ENCODE measurements around the gene TMEM187. TPM values are rescaled to one million over a fixed set of nuclear protein-coding genes. Genes with fewer than 3 reads are reported as not detected.

TMEM187 gene, protein sequence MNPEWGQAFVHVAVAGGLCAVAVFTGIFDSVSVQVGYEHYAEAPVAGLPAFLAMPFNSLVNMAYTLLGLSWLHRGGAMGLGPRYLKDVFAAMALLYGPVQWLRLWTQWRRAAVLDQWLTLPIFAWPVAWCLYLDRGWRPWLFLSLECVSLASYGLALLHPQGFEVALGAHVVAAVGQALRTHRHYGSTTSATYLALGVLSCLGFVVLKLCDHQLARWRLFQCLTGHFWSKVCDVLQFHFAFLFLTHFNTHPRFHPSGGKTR
- 2.8 and 6.8 TPM in 2 replicates for total RNA-seq (2021)
- Bru-seq, nascent RNA, result percentile 44 among the genes with signal in this experiment
- percentile 49 among the genes with signal in this experiment for BruChase-seq, experiment 1, labeled RNA remaining after a 2-hour chase
- BruChase-seq, experiment 2, labeled RNA remaining after a 6-hour chase, result percentile 51 among the genes with signal in this experiment
- long read RNA-seq, transcript TMEM187-201 (2 exons, 1,880 nt), result major isoform, 13 of 14 reads
- long read RNA-seq, partial matches to known transcripts, result 0 of 14 reads
- long read RNA-seq, other reads (novel, unspliced or antisense), result 1 of 14 reads

DNA sequence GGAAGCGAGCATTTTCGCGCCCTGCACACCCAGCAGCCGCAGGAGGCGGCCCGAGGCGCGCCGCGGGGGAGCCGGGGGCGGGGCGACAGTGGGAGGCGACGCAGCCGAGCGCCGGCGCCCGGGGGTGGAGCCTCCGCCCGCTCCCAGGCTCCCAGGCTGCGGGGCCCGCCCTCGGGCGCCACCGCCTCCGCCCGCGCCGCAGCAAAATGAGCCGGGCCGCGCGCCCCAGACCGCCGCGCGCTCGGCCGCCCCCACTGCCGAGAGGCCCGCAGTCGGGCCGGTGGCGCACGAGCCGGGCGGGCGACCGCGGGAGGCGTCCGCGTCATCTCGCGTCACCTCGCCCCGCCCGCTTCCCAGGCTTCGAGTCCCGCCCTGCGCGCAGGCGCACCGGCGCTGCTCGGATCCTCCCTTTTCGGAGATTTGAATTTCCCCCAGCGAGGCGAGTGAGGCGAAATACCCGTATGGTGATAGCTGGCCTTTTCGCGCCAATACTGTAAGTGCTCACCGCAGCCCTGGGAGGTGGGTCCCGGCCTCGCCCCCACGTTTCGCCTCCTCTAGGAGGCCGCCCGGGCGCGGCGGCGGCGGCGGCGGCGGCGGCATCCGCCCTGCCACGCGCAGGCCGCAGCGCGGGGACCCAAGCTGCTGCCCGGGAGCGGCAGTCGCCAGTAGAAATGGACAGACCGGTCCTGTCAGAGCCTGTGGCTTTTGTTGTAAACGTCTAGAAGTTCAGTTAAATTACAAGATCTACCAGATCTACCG, at the start of gene TMEM187:
Gene TMEM187, plus strand, starts transcription at position 387 of the 759 bp plus-strand sequence. CDS start 9,309 bp downstream, outside the sequence.
- Histone ChIP-seq H3K36me3 (ENCODE audit: insufficient read depth, low read length, poor library complexity, severe bottlenecking) (no peaks in the 10 kb centered on the region), H3K4me3 (ENCODE audit: low read depth, low read length, poor library complexity, severe bottlenecking) (peak within 1 kb of the TSS; percentile 86), H3K27ac (ENCODE audit: low read depth, low read length, poor library complexity, severe bottlenecking) (peak within 1 kb of the TSS; percentile 99), H3K4me1 (ENCODE audit: insufficient read depth, low read length, poor library complexity, severe bottlenecking) (peaks cover 13% of the 10 kb centered on the region), H3K9me3 (ENCODE audit: low read depth, low read length, poor library complexity, severe bottlenecking) (no peaks in the 10 kb centered on the region), H3K27me3 (replicated peaks; ENCODE audit: insufficient read depth, low read depth, low read length, poor library complexity) (no peaks in the 10 kb centered on the region)
- POLR2A ChIA-PET (ENCODE audit: low non-redundant PET), result interaction anchor here (0.6 kb wide), 1 partner anchor 305 kb away, joined by 3 read pairs; no protein-coding TSS in a partner anchor
- CTCF ChIA-PET, result no interaction called here
- TF ChIP-seq, protein P1, sequence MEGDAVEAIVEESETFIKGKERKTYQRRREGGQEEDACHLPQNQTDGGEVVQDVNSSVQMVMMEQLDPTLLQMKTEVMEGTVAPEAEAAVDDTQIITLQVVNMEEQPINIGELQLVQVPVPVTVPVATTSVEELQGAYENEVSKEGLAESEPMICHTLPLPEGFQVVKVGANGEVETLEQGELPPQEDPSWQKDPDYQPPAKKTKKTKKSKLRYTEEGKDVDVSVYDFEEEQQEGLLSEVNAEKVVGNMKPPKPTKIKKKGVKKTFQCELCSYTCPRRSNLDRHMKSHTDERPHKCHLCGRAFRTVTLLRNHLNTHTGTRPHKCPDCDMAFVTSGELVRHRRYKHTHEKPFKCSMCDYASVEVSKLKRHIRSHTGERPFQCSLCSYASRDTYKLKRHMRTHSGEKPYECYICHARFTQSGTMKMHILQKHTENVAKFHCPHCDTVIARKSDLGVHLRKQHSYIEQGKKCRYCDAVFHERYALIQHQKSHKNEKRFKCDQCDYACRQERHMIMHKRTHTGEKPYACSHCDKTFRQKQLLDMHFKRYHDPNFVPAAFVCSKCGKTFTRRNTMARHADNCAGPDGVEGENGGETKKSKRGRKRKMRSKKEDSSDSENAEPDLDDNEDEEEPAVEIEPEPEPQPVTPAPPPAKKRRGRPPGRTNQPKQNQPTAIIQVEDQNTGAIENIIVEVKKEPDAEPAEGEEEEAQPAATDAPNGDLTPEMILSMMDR (conservative IDR thresholded peaks at IDR 0.05; ENCODE audit: low read depth, low read length), result no peak
- TF ChIP-seq EZH2 (IDR thresholded peaks at IDR 0.05; ENCODE audit: borderline replicate concordance, low read depth, low read length, poor library complexity, severe bottlenecking), result no peak
- intact Hi-C loops (cut with micrococcal nuclease; ENCODE audit: unreplicated experiment), result loop anchor here (10.0 kb wide), 1 partner anchor 422 kb away; the partner anchor contains the start of gene RPL10
- BruUV-seq (replicated peaks), result no TSS peak
- peak; percentile 97 for DNase-seq (ENCODE audit: low spot score)

DNA sequence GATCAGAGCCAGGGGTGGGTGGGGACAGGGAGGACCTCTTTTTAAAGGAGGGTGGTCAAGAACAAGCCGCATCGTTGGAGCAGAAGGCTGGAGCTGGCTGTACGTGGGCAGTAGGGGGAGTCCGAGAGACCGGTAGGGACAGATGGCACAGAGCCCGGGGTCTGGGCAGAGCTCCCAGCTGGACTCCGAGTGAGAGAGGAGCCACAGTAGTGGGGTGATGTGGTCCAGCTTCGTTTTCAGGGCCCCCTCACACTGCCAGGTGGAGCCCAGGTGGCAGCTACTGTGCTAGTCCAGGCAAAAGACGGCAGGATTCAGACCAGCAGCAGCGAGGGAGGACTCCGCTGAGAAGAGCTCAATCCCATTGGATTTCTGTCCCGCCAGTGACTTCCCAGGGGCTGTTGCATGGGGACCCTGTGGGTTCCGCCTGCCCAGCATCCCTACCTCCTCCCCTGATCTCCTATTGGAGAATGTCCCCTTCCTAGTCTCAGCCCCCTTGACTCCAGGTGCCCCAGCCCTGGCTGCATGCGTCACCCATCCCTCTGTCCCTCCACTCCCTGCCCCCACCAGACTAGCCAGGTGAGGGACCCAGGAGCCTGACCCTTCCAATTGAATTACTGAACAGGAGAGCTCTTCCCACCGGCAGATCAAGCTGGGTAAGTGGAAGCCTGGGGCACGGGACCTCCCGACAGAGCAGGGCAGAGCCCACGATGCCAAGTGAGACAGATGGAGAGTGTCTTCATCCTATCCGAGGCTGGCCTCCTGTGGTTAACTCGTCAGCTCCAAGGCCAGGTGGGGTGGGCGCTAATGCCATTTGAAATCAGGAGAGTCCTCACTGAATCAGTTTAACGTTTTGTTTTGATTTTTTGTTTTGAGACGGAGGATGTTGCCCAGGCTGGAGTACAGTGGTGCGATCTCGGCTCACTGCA, 49.4 kb upstream of the TMEM187 start:
- Histone ChIP-seq H3K27ac (ENCODE audit: low read depth, low read length, poor library complexity, severe bottlenecking) (no peak overlapping the region), H3K36me3 (ENCODE audit: insufficient read depth, low read length, poor library complexity, severe bottlenecking) (no peaks in the 10 kb centered on the region), H3K4me1 (ENCODE audit: insufficient read depth, low read length, poor library complexity, severe bottlenecking) (peaks cover 20% of the 10 kb centered on the region), H3K4me3 (ENCODE audit: low read depth, low read length, poor library complexity, severe bottlenecking) (no peak overlapping the region), H3K9me3 (ENCODE audit: low read depth, low read length, poor library complexity, severe bottlenecking) (no peaks in the 10 kb centered on the region), H3K27me3 (replicated peaks; ENCODE audit: insufficient read depth, low read depth, low read length, poor library complexity) (no peaks in the 10 kb centered on the region)
- ChIA-PET CTCF (interaction anchor here (0.6 to 1.1 kb wide), 2 partner anchors 24 to 194 kb away, joined by 3 to 4 read pairs; no protein-coding TSS in a partner anchor), POLR2A (ENCODE audit: low non-redundant PET) (no interaction called here)
- no TSS peak for BruUV-seq (replicated peaks)
- intact Hi-C loops (cut with micrococcal nuclease; ENCODE audit: unreplicated experiment), result no loop called here
- no peak for DNase-seq (ENCODE audit: low spot score)
- TF ChIP-seq, protein P1 (conservative IDR thresholded peaks at IDR 0.05; ENCODE audit: low read depth, low read length), result peak; percentile 40; the same call in 1 of the 2 replicates
- TF ChIP-seq EZH2 (IDR thresholded peaks at IDR 0.05; ENCODE audit: borderline replicate concordance, low read depth, low read length, poor library complexity, severe bottlenecking), result no peak
